IPS-18c (cell line): ENCODE data around the gene RBFOX2.

Source experiments
- H3K4me3 ChIP-seq: 2 replicates; pipeline ENCODE4 v1.7.0; 2013; ENCODE audit warnings: low read depth, mild to moderate bottlenecking, low read length, moderate library complexity; ENCODE audit not compliant: insufficient read depth
- H3K9me3 ChIP-seq: one replicate; pipeline ENCODE4 v1.6.1; 2013; ENCODE audit warnings: mild to moderate bottlenecking, low read length, moderate library complexity; ENCODE audit not compliant: control insufficient read depth, insufficient read depth

RBFOX2 gene

GRCh38 chr22:35769974-35770373, 258.6 kb downstream of the RBFOX2 start:
- Histone ChIP-seq H3K9me3 (no peaks in the 10 kb centered on the region), H3K4me3 (no peak overlapping the region)

GRCh38 chr22:35766654-35767580, 261.7 kb downstream of the RBFOX2 start:
- Histone ChIP-seq H3K4me3 (no peak overlapping the region), H3K9me3 (no peaks in the 10 kb centered on the region)

GRCh38 chr22:35761037-35761436, 267.6 kb downstream of the RBFOX2 start:
- H3K4me3 ChIP-seq = no peak overlapping the region
- no peaks in the 10 kb centered on the region for H3K9me3 ChIP-seq

- no peak overlapping the region for H3K4me3 ChIP-seq
Measured at GRCh38 chr22:35758394-35758793, 270.2 kb downstream of the RBFOX2 start.

GRCh38 chr22:35756722-35757121, 271.9 kb downstream of the RBFOX2 start:
- no peak overlapping the region for H3K4me3 ChIP-seq
- no peaks in the 10 kb centered on the region for H3K9me3 ChIP-seq

More at GRCh38 chr22:35758394-35758793, 270.2 kb downstream of the RBFOX2 start:
- H3K9me3 ChIP-seq = no peaks in the 10 kb centered on the region

GRCh38 chr22:35754761-35755160, 273.9 kb downstream of the RBFOX2 start:
- Histone ChIP-seq H3K9me3 (no peaks in the 10 kb centered on the region), H3K4me3 (no peak overlapping the region)

- H3K9me3 ChIP-seq = no peaks in the 10 kb centered on the region
- H3K4me3 ChIP-seq = no peak overlapping the region
Measured at GRCh38 chr22:35752863-35753189, 275.8 kb downstream of the RBFOX2 start.

- Histone ChIP-seq H3K4me3 (no peak overlapping the region), H3K9me3 (no peaks in the 10 kb centered on the region)
Measured at GRCh38 chr22:35752006-35752862, 276.4 kb downstream of the RBFOX2 start.

- H3K4me3 ChIP-seq = no peak overlapping the region
- no peaks in the 10 kb centered on the region for H3K9me3 ChIP-seq
Measured at GRCh38 chr22:35749808-35750207, 278.8 kb downstream of the RBFOX2 start.

GRCh38 chr22:35746946-35747703, 281.5 kb downstream of the RBFOX2 start:
- no peaks in the 10 kb centered on the region for H3K9me3 ChIP-seq
- no peak overlapping the region for H3K4me3 ChIP-seq

GRCh38 chr22:35746248-35746647, 282.4 kb downstream of the RBFOX2 start:
- no peak overlapping the region for H3K4me3 ChIP-seq

GRCh38 chr22:35743326-35743860, 285.2 kb downstream of the RBFOX2 start:
- Histone ChIP-seq H3K9me3 (no peaks in the 10 kb centered on the region), H3K4me3 (no peak overlapping the region)

More at GRCh38 chr22:35746248-35746647, 282.4 kb downstream of the RBFOX2 start:
- no peaks in the 10 kb centered on the region for H3K9me3 ChIP-seq

GRCh38 chr22:35742342-35743100, 286.1 kb downstream of the RBFOX2 start:
- no peak overlapping the region for H3K4me3 ChIP-seq
- H3K9me3 ChIP-seq = no peaks in the 10 kb centered on the region

GRCh38 chr22:35740616-35741015, 288.0 kb downstream of the RBFOX2 start:
- Histone ChIP-seq H3K4me3 (no peak overlapping the region), H3K9me3 (no peaks in the 10 kb centered on the region)

GRCh38 chr22:35739931-35740380, 288.7 kb downstream of the RBFOX2 start:
- H3K9me3 ChIP-seq = no peaks in the 10 kb centered on the region
- no peak overlapping the region for H3K4me3 ChIP-seq
